Heart right ventricle (tissue), 16 donors: Measurements from ENCODE around the gene KRTAP4-4. TPM values are rescaled to one million over a fixed set of nuclear protein-coding genes. Genes with fewer than 3 reads are reported as not detected.
"Not testable (repeated sequence)": the region's sequence is repeated elsewhere in the genome, so short reads cannot be mapped to it uniquely, and the experiment has no call there.

Experiments
- ATAC-seq, 8 donors: fragments of 200-7000 bp; cut with Tn5 transposase; one replicate each; pipeline ENCODE4 v1.9.1; 2020; ENCODE audit warnings: mild to moderate bottlenecking in 8 of 8, moderate library complexity in 8 of 8, moderate number of reproducible peaks in 1 of 8
- DNase-seq, 2 donors: peaks; one replicate each; pipeline ENCODE4 v3.0.0-alpha.2; 2020
- H3K27ac ChIP-seq, 10 donors: fragments of 200-600 bp; sonication (generic) in 2 of 10; one replicate each; pipeline versions ENCODE4 v1.5.0 to v1.8.0; 2020 to 2022; ENCODE audit warnings: mild to moderate bottlenecking in 3 of 10
- H3K27me3 ChIP-seq, 7 donors: fragments of 200-600 bp; one replicate each; pipeline ENCODE4 v1.8.0; 2021 to 2022; ENCODE audit warnings: mild to moderate bottlenecking in 2 of 7
- H3K36me3 ChIP-seq, 9 donors: fragments of 200-600 bp; sonication (generic) in 1 of 9; one replicate each; pipeline versions ENCODE4 v1.5.0 to v1.8.0; 2020 to 2022; ENCODE audit warnings: mild to moderate bottlenecking in 2 of 9
- H3K4me1 ChIP-seq, 9 donors: fragments of 200-600 bp; sonication (generic) in 1 of 9; one replicate each; pipeline versions ENCODE4 v1.5.0 to v1.8.0; 2020 to 2022; ENCODE audit warnings: mild to moderate bottlenecking in 4 of 9
- H3K4me3 ChIP-seq, 10 donors: fragments of 200-600 bp; sonication (generic) in 2 of 10; one replicate each; pipeline versions ENCODE4 v1.5.0 to v1.8.0; 2020 to 2022; ENCODE audit warnings: mild to moderate bottlenecking in 7 of 10, moderate library complexity in 2 of 10
- H3K9me3 ChIP-seq, 11 donors: fragments of 200-600 bp in 10 of 11; sonication (generic) in 2 of 11; one replicate each; pipeline versions ENCODE4 v1.5.0 to v1.8.0; 2013 to 2022; ENCODE audit warnings: mild to moderate bottlenecking in 2 of 11, control low read depth in 1 of 11, moderate library complexity in 1 of 11
- WGBS, 2 donors: extraction: QIAGEN DNeasy Blood & Tissue Kit; methylation state at CpG; one replicate each; pipeline ENCODE4 v1.1.7; 2013; ENCODE audit warnings: inconsistent platforms in 1 of 2; 5-methylcytosine and 5-hydroxymethylcytosine counted together
- intact Hi-C, 10 donors: fragments of 100-400 bp; cut with DNase I; formaldehyde crosslinking; loops; one replicate each; pipeline versions ENCODE4 v1.11.1 to v1.14.2; 2022
- polyA plus RNA-seq, 2 donors: library from polyadenylated mRNA; stranded (reverse); fragments of 200-250 nt; gene quantifications; one replicate each; pipeline ENCODE4 v1.2.3, GENCODE V29; 2013
- total RNA-seq, 10 donors: library from RNA; stranded (reverse); fragmentation: NEBNext Ultra II Directional in 3 of 10; extraction: Animal tissue kit (Norgen Biotek cat#: 25700) in 3 of 10; gene quantifications; one replicate each; pipeline versions ENCODE4 v1.2.1 to v1.2.4, GENCODE V29; 2021 to 2023
- TF ChIP-seq, protein P1 (sequence below), 9 donors: fragments of 200-600 bp; sonication (generic) in 2 of 9; IDR thresholded peaks; one replicate each; pipeline versions ENCODE4 v1.5.0 to v1.8.0; 2021 to 2022; ENCODE audit warnings: antibody characterized with exemption in 9 of 9, mild to moderate bottlenecking in 5 of 9, moderate library complexity in 1 of 9
- donor health status: Arrhythmogenic right ventricular cardiomyopathy.
- donor health status: ischemic (EF 13 %, LVEDD 7.1; RV severe dilation, severe dysfunction).
- donor health status: healthy with polysubstance abuse.
- donor health status: DM: no; HTN: yes; CAD: no.
- donor health status: DM: no; HTN: no; CAD: no.
- donor health status: ischemic (EF 25% LVEDD 6.9; RV normal size, moderate dysfunction).
- donor health status: ischemic (EF 25% LVEDD 5.7; RV mildly dilated, moderate dysfunction).
- donor health status: healthy.
- donor health status: DM: yes; HTN: yes; CAD: no.
- donor health status: Ischemic cardiomyopathy.
- donor health status: ischemic (EF 35%, LVEDD 5.7; RV mildly dilated, moderate dysfunction).
- donor health status: nonischemic (EF 11% LVEDD 7.7; RV severe dilation, severe dysfunction).
- donor health status: DM: yes; HTN: yes; CAD: no.
- donor health status: PGD.
- donor health status: ischemic (EF 29% LVEDD 5.4; RV normal size, mild dysfunction).
- donor health status: nonischemic (EF 23%, LVEDD 6.1; RV moderate dilation, normal function).

The KRTAP4-4 gene
- total and polyA plus RNA-seq, 12 donors = not detected

DNA sequence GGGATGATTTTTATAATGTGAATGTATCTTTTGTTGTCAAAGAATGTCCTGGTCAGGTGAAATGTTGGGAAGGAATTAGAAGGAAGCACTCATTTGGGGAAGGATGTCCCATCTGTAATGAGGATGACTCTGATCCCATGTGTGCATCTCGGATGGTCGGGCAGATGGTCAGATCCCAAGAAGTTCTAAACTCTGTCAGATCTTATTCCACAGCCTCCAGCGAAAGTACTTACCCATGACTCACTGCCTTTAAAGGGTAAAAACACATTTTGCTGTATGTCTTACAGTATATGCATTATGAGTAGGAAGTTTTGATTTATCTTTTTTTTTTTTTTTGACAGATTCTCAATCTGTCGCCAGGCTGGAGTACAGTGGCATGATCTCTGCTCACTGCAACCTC lies 41.8 kb downstream of the KRTAP4-4 start:
- no peaks in the 10 kb centered on the region for H3K36me3 ChIP-seq
- TF ChIP-seq, protein P1, sequence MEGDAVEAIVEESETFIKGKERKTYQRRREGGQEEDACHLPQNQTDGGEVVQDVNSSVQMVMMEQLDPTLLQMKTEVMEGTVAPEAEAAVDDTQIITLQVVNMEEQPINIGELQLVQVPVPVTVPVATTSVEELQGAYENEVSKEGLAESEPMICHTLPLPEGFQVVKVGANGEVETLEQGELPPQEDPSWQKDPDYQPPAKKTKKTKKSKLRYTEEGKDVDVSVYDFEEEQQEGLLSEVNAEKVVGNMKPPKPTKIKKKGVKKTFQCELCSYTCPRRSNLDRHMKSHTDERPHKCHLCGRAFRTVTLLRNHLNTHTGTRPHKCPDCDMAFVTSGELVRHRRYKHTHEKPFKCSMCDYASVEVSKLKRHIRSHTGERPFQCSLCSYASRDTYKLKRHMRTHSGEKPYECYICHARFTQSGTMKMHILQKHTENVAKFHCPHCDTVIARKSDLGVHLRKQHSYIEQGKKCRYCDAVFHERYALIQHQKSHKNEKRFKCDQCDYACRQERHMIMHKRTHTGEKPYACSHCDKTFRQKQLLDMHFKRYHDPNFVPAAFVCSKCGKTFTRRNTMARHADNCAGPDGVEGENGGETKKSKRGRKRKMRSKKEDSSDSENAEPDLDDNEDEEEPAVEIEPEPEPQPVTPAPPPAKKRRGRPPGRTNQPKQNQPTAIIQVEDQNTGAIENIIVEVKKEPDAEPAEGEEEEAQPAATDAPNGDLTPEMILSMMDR (IDR thresholded peaks at IDR 0.05) = no peak
- no peak for ATAC-seq
- 84 to 87% methylated on average over 4 of the region's 4 CpGs for WGBS, 2 donors
- no peaks in the 10 kb centered on the region for H3K9me3 ChIP-seq
- H3K27ac ChIP-seq = no peak overlapping the region
- no peak overlapping the region for H3K4me3 ChIP-seq
- intact Hi-C loops = loop anchor here in 1 of 10 donors (5.0 kb wide), 1 partner anchor 51 kb away; the partner anchor contains the start of gene KRTAP2-4
- DNase-seq = no peak
- H3K27me3 ChIP-seq = peaks cover 0 to 32% (median 8%) of the 10 kb centered on the region in 7 donors
- H3K4me1 ChIP-seq = no peaks in the 10 kb centered on the region

DNA sequence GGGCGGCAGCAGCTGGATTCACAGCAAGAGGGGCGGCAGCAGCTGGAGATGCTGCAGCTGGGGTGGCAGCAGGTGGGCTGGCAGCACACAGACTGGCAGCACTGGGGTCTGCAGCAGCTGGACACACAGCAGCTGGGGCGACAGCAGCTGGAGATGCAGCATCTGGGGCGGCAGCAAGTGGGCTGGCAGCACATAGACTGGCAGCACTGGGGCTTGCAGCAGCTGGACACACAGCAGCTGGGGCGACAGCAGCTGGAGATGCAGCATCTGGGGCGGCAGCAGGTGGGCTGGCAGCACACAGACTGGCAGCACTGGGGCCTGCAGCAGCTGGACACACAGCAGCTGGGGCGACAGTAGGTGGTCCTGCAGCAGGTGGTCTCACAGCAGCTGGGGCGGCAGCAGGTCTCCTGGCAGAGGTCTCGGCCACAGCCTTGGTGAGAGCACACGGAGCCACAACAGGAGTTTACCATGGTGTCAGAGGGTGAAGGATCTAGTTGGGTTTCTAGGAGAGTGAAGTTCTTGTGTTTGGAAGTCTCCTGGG lies 42.6 kb downstream of the KRTAP4-4 start, which contains the start of gene KRTAP4-11:
KRTAP4-11 (minus strand) TSS at position 528 of the 541 bp plus-strand sequence; CDS start at position 470, 58 bp downstream.
- not testable (repeated sequence) for H3K4me1 ChIP-seq, ATAC-seq, H3K36me3 ChIP-seq, H3K4me3 ChIP-seq, DNase-seq, H3K9me3 ChIP-seq, H3K27ac ChIP-seq
- intact Hi-C loops = loop anchor here in 1 of 10 donors (5.0 kb wide), 1 partner anchor 51 kb away; the partner anchor contains the start of gene KRTAP2-4
- WGBS, 2 donors = 72 to 77% methylated on average over 10 of the region's 10 CpGs
- H3K27me3 ChIP-seq = peaks cover 0 to 32% (median 8%) of the 10 kb centered on the region in 7 donors

DNA sequence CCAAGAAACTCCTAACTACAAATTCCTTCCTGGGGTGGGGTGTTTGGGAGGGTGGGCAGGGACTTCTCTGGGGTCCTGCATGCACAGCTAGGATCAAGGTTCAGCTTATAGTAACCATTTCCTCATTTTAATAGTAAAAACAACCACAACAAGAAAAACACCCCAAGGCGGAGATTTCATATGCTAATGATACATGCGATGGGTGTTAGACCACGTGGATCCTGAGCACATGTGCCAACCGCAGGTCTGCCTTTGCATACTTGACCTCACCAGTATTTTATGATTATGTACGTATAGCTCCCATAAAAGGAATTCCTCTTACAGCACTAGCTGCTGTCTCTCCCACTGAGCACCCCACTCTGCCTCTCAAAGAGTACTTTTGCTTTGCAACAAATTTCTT lies 44.3 kb downstream of the KRTAP4-4 start:
- Histone ChIP-seq H3K27me3 (peaks cover 0 to 23% (median 6%) of the 10 kb centered on the region in 7 donors), H3K4me1 (no peaks in the 10 kb centered on the region), H3K27ac (no peak overlapping the region), H3K9me3 (peaks cover 0 to 11% (median 0%) of the 10 kb centered on the region in 11 donors), H3K36me3 (no peaks in the 10 kb centered on the region), H3K4me3 (no peak overlapping the region)
- no peak for ATAC-seq
- DNase-seq = no peak
- TF ChIP-seq, protein P1 (IDR thresholded peaks at IDR 0.05) = no peak
- 60 to 68% methylated on average over 5 of the region's 5 CpGs for WGBS, 2 donors
- intact Hi-C loops = loop anchor here in 1 of 10 donors (5.0 kb wide), 1 partner anchor 49 kb away; the partner anchor contains the start of gene KRTAP2-4

DNA sequence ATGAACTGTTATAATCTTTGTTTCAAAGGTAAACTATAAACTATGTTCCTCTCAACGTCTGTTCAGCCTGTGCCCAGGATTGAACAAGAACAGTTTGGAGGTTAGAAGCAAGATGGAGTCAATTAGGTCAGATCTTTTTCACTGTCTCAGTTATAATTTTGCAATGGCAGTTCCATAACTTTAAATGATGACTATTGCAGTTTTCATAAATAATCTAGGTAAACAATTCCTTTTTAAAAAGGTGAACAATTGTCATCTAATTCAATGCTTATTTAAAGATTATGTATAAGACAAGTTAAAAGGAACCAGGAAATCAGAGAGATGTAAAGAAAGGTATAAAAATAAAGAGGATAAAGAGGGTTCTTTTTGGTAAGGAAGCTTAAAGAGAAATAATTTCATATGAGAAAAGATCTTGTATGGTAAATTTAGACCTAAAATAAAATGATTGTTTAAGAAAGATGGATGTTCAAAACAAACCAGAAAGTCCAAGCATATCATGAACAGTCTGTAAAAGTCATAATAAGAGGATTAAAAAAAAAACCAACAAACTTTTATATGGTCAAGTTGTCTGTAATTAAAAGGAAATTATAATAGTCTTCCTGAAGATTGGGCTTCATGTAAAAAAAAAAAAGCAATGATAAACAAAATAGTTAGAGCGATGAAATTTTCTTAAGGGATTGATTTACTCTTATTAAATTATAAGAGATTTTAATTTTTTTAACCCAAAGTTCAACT lies 49.2 kb downstream of the KRTAP4-4 start:
- intact Hi-C loops = no loop called here
- Histone ChIP-seq H3K4me3 (no peak overlapping the region), H3K9me3 (peaks cover 0 to 11% (median 0%) of the 10 kb centered on the region in 11 donors), H3K4me1 (no peaks in the 10 kb centered on the region), H3K27ac (no peak overlapping the region), H3K36me3 (no peaks in the 10 kb centered on the region), H3K27me3 (peaks cover 0 to 32% (median 0%) of the 10 kb centered on the region in 7 donors)
- 68 to 69% methylated on average over 2 of the region's 2 CpGs for WGBS, 2 donors
- ATAC-seq = no peak
- DNase-seq = no peak
- TF ChIP-seq, protein P1 (IDR thresholded peaks at IDR 0.05) = no peak

Other genes with a start within 250 kb of the KRTAP4-4 start
Only the 30 nearest of the 40 such genes appear.
- gene KRTAP3-1, start 151.6 kb downstream of the KRTAP4-4 start, total RNA-seq = not detected
- not detected for gene KRTAP3-1, start 151.6 kb downstream of the KRTAP4-4 start, polyA plus RNA-seq
- not detected for gene KRTAP1-5, start 133.5 kb downstream of the KRTAP4-4 start, total RNA-seq
- gene KRTAP1-5, start 133.5 kb downstream of the KRTAP4-4 start, polyA plus RNA-seq = not detected
- not detected for gene KRTAP1-4, start 130.6 kb downstream of the KRTAP4-4 start, total RNA-seq
- gene KRTAP1-4, start 130.6 kb downstream of the KRTAP4-4 start, polyA plus RNA-seq = not detected
- gene KRTAP1-3, start 125.9 kb downstream of the KRTAP4-4 start, total RNA-seq = not detected
- gene KRTAP1-3, start 125.9 kb downstream of the KRTAP4-4 start, polyA plus RNA-seq = not detected
- gene KRTAP1-1, start 119.3 kb downstream of the KRTAP4-4 start, total RNA-seq = not detected
- not detected for gene KRTAP1-1, start 119.3 kb downstream of the KRTAP4-4 start, polyA plus RNA-seq
- gene KRTAP2-1, start 113.4 kb downstream of the KRTAP4-4 start, total RNA-seq = not detected
- not detected for gene KRTAP2-1, start 113.4 kb downstream of the KRTAP4-4 start, polyA plus RNA-seq
- not detected for gene KRTAP2-2, start 105.5 kb downstream of the KRTAP4-4 start, total RNA-seq
- gene KRTAP2-2, start 105.5 kb downstream of the KRTAP4-4 start, polyA plus RNA-seq = not detected
- gene KRTAP2-3, start 100.6 kb downstream of the KRTAP4-4 start, total RNA-seq = not detected
- gene KRTAP2-3, start 100.6 kb downstream of the KRTAP4-4 start, polyA plus RNA-seq = not detected
- gene KRTAP2-4, start 94.9 kb downstream of the KRTAP4-4 start, total RNA-seq = not detected
- not detected for gene KRTAP2-4, start 94.9 kb downstream of the KRTAP4-4 start, polyA plus RNA-seq
- not detected for gene KRTAP4-7, start 76.6 kb downstream of the KRTAP4-4 start, total RNA-seq
- not detected for gene KRTAP4-7, start 76.6 kb downstream of the KRTAP4-4 start, polyA plus RNA-seq
- gene KRTAP4-8, start 62.6 kb downstream of the KRTAP4-4 start, total RNA-seq = not detected
- gene KRTAP4-8, start 62.6 kb downstream of the KRTAP4-4 start, polyA plus RNA-seq = not detected
- gene KRTAP4-16, start 58.5 kb downstream of the KRTAP4-4 start, total RNA-seq = not detected
- not detected for gene KRTAP4-16, start 58.5 kb downstream of the KRTAP4-4 start, polyA plus RNA-seq
- gene KRTAP4-9, start 55.4 kb downstream of the KRTAP4-4 start, total RNA-seq = not detected
- not detected for gene KRTAP4-9, start 55.4 kb downstream of the KRTAP4-4 start, polyA plus RNA-seq
- gene KRTAP4-11, start 42.4 kb downstream of the KRTAP4-4 start, total RNA-seq = not detected
- gene KRTAP4-11, start 42.4 kb downstream of the KRTAP4-4 start, polyA plus RNA-seq = not detected
- gene KRTAP4-12, start 36.6 kb downstream of the KRTAP4-4 start, total RNA-seq = not detected
- not detected for gene KRTAP4-12, start 36.6 kb downstream of the KRTAP4-4 start, polyA plus RNA-seq
- gene KRTAP4-6, start 20.2 kb downstream of the KRTAP4-4 start, total RNA-seq = not detected
- gene KRTAP4-6, start 20.2 kb downstream of the KRTAP4-4 start, polyA plus RNA-seq = not detected
- not detected for gene KRTAP4-5, start 10.9 kb downstream of the KRTAP4-4 start, total RNA-seq
- not detected for gene KRTAP4-5, start 10.9 kb downstream of the KRTAP4-4 start, polyA plus RNA-seq
- gene KRTAP4-3, start 7.5 kb upstream of the KRTAP4-4 start, total RNA-seq = not detected
- not detected for gene KRTAP4-3, start 7.5 kb upstream of the KRTAP4-4 start, polyA plus RNA-seq
- not detected for gene KRTAP4-2, start 17.5 kb upstream of the KRTAP4-4 start, total RNA-seq
- gene KRTAP4-2, start 17.5 kb upstream of the KRTAP4-4 start, polyA plus RNA-seq = not detected
- gene KRTAP4-1, start 24.2 kb upstream of the KRTAP4-4 start, total RNA-seq = not detected
- not detected for gene KRTAP4-1, start 24.2 kb upstream of the KRTAP4-4 start, polyA plus RNA-seq
- not detected for gene KRTAP9-1, start 29.1 kb upstream of the KRTAP4-4 start, total RNA-seq
- gene KRTAP9-1, start 29.1 kb upstream of the KRTAP4-4 start, polyA plus RNA-seq = not detected
- not detected for gene KRTAP9-2, start 65.9 kb upstream of the KRTAP4-4 start, total RNA-seq
- not detected for gene KRTAP9-2, start 65.9 kb upstream of the KRTAP4-4 start, polyA plus RNA-seq
- not detected for gene KRTAP9-3, start 71.7 kb upstream of the KRTAP4-4 start, total RNA-seq
- gene KRTAP9-3, start 71.7 kb upstream of the KRTAP4-4 start, polyA plus RNA-seq = not detected
- gene KRTAP9-8, start 77.3 kb upstream of the KRTAP4-4 start, total RNA-seq = not detected
- not detected for gene KRTAP9-8, start 77.3 kb upstream of the KRTAP4-4 start, polyA plus RNA-seq
- gene KRTAP9-4, start 88.9 kb upstream of the KRTAP4-4 start, total RNA-seq = not detected
- not detected for gene KRTAP9-4, start 88.9 kb upstream of the KRTAP4-4 start, polyA plus RNA-seq
- gene KRTAP9-9, start 94.6 kb upstream of the KRTAP4-4 start, total RNA-seq = not detected
- gene KRTAP9-9, start 94.6 kb upstream of the KRTAP4-4 start, polyA plus RNA-seq = not detected
- gene KRTAP9-6, start 104.6 kb upstream of the KRTAP4-4 start, total RNA-seq = not detected
- not detected for gene KRTAP9-6, start 104.6 kb upstream of the KRTAP4-4 start, polyA plus RNA-seq
- not detected for gene KRTAP9-7, start 115.0 kb upstream of the KRTAP4-4 start, total RNA-seq
- not detected for gene KRTAP9-7, start 115.0 kb upstream of the KRTAP4-4 start, polyA plus RNA-seq
- not detected for gene KRTAP29-1, start 142.1 kb upstream of the KRTAP4-4 start, total RNA-seq
- not detected for gene KRTAP29-1, start 142.1 kb upstream of the KRTAP4-4 start, polyA plus RNA-seq
- gene KRTAP16-1, start 148.6 kb upstream of the KRTAP4-4 start, total RNA-seq = not detected
- gene KRTAP16-1, start 148.6 kb upstream of the KRTAP4-4 start, polyA plus RNA-seq = not detected